BE2C (cell line): Measurements from ENCODE around the gene CTBP1.

Source experiments
- DNase-seq: peaks from one replicate; pipeline ENCODE4 v3.0.0-alpha.2; 2020
- H3K27me3 ChIP-seq: fragments of 250-450 bp; sonication (Bioruptor Pico); 2 replicates; pipeline ENCODE4 v1.5.1; 2020; ENCODE audit warnings: mild to moderate bottlenecking
- H3K36me3 ChIP-seq: fragments of 250-450 bp; sonication (Bioruptor Pico); 2 replicates; pipeline ENCODE4 v1.5.1; 2020; ENCODE audit warnings: mild to moderate bottlenecking
- H3K4me1 ChIP-seq: fragments of 250-450 bp; sonication (Bioruptor Pico); 2 replicates; pipeline ENCODE4 v1.5.1; 2020
- H3K4me3 ChIP-seq: 2 replicates; pipeline ENCODE4 v1.5.1; 2011; ENCODE audit warnings: low read depth, low read length
- H3K9me3 ChIP-seq: fragments of 250-450 bp; sonication (Bioruptor Pico); 2 replicates; pipeline ENCODE4 v1.5.1; 2020
- CTCF ChIP-seq: IDR thresholded peaks from 2 replicates; pipeline ENCODE4 v1.5.1; 2012; ENCODE audit warnings: mild to moderate bottlenecking, low read depth, low read length

The CTBP1 gene

GRCh38 chr4:1219566-1219950 is 29.4 kb downstream of the CTBP1 start:
- peaks cover 63% of the 10 kb centered on the region for H3K36me3 ChIP-seq
- no peak for TF ChIP-seq CTCF
- H3K27me3 ChIP-seq, result no peaks in the 10 kb centered on the region
- H3K4me3 ChIP-seq, result no peak overlapping the region
- H3K4me1 ChIP-seq, result no peaks in the 10 kb centered on the region
- DNase-seq, result no peak
- no peaks in the 10 kb centered on the region for H3K9me3 ChIP-seq

GRCh38 chr4:1218634-1219565 is 30.0 kb downstream of the CTBP1 start:
- Histone ChIP-seq H3K4me3 (no peak overlapping the region), H3K36me3 (peaks cover 61% of the 10 kb centered on the region), H3K27me3 (no peaks in the 10 kb centered on the region), H3K9me3 (no peaks in the 10 kb centered on the region), H3K4me1 (no peaks in the 10 kb centered on the region)
- TF ChIP-seq CTCF, result no peak
- DNase-seq, result no peak

- H3K9me3 ChIP-seq, result no peaks in the 10 kb centered on the region
- H3K4me3 ChIP-seq, result no peak overlapping the region
- H3K27me3 ChIP-seq, result no peaks in the 10 kb centered on the region
- H3K4me1 ChIP-seq, result no peaks in the 10 kb centered on the region
- H3K36me3 ChIP-seq, result peaks cover 70% of the 10 kb centered on the region
- no peak for TF ChIP-seq CTCF
- DNase-seq, result no peak
Measured at GRCh38 chr4:1217366-1217765, 31.6 kb downstream of the CTBP1 start.

GRCh38 chr4:1216869-1217294 is 32.0 kb downstream of the CTBP1 start:
- no peaks in the 10 kb centered on the region for H3K27me3 ChIP-seq
- peaks cover 72% of the 10 kb centered on the region for H3K36me3 ChIP-seq
- no peaks in the 10 kb centered on the region for H3K9me3 ChIP-seq
- DNase-seq, result no peak
- no peak for TF ChIP-seq CTCF
- no peaks in the 10 kb centered on the region for H3K4me1 ChIP-seq
- no peak overlapping the region for H3K4me3 ChIP-seq

- Histone ChIP-seq H3K36me3 (peaks cover 68% of the 10 kb centered on the region), H3K27me3 (no peaks in the 10 kb centered on the region), H3K4me3 (no peak overlapping the region), H3K9me3 (no peaks in the 10 kb centered on the region), H3K4me1 (no peaks in the 10 kb centered on the region)
- no peak for DNase-seq
- TF ChIP-seq CTCF, result no peak
Measured at GRCh38 chr4:1216076-1216614, 32.8 kb downstream of the CTBP1 start.
